Endothelial cell of umbilical vein (primary cell): ENCODE measurements around the gene CDIPT. TPM values are rescaled to one million over a fixed set of nuclear protein-coding genes. Genes with fewer than 3 reads are reported as not detected.

Experiments used
- BruUV-seq: library from RNA; stranded (reverse); fragments of 400-500 nt; replicated peaks from 2 replicates; lab custom pipeline; 2021; lab: Mats Ljungman, UMichigan
- CTCF ChIA-PET: fragments of 300-600, 350-600 bp; sonication (Branson Sonifier 250); formaldehyde crosslinking; loops from one replicate; lab custom pipeline; 2021; ENCODE audit warnings: antibody characterized with exemption, inconsistent platforms; lab: Charles Lee
- POLR2A ChIA-PET: fragments of 300-600, 350-600 bp; sonication (Branson Sonifier 250); formaldehyde crosslinking; loops from one replicate; lab custom pipeline; 2021; ENCODE audit warnings: antibody characterized with exemption, inconsistent platforms; lab: Charles Lee
- DNase-seq: peaks from one replicate; pipeline ENCODE4 v3.0.0-alpha.2; 2011; ENCODE audit warnings: low read depth, low spot score
- FAIRE-seq: peaks from 2 replicates; lab custom pipeline; 2011; peaks lifted over from hg19 to GRCh38; lab: Jason Lieb, UNC
- H2AFZ ChIP-seq: 2 replicates; pipeline ENCODE4 v1.6.0; 2012; ENCODE audit warnings: low read depth, low read length, control low read depth, inconsistent platforms
- H3K27ac ChIP-seq: 2 replicates; pipeline ENCODE4 v1.5.1; 2011; ENCODE audit warnings: low read depth, mild to moderate bottlenecking, control low read depth, low read length, moderate library complexity; ENCODE audit not compliant: insufficient read depth
- H3K27me3 ChIP-seq, 2 experiments: 2 replicates each; pipeline versions ENCODE4 v1.6.0 to v1.6.1; 2011; ENCODE audit warnings: low read length in 2 of 2, mixed read lengths in 1 of 2; ENCODE audit not compliant: control insufficient read depth in 2 of 2, insufficient read depth in 2 of 2
- H3K36me3 ChIP-seq, 2 experiments: 2 replicates in 1 of 2; 3 replicates in 1 of 2; pipeline ENCODE4 v1.5.1; 2011; ENCODE audit warnings: low read length in 2 of 2, mild to moderate bottlenecking in 1 of 2, moderate library complexity in 1 of 2; ENCODE audit not compliant: control insufficient read depth in 2 of 2, insufficient read depth in 2 of 2; ENCODE audit errors: extremely low read depth in 1 of 2
- H3K4me1 ChIP-seq: 3 replicates; pipeline ENCODE4 v1.5.1; 2011; ENCODE audit warnings: mild to moderate bottlenecking, low read length; ENCODE audit not compliant: control insufficient read depth, insufficient read depth; ENCODE audit errors: extremely low read depth
- H3K4me2 ChIP-seq: 2 replicates; pipeline ENCODE4 v1.6.1; 2011; ENCODE audit warnings: low read length, control low read depth, mixed read lengths; ENCODE audit not compliant: insufficient read depth
- H3K4me3 ChIP-seq, 3 experiments: fragments of 200-600 bp in 1 of 3; sonication (generic), shearing (Covaris generic) in 1 of 3; replicated peaks in 1 of 3; 2 replicates each; pipeline ENCODE4 v1.5.1; 2011 to 2016; ENCODE audit warnings: control low read depth in 3 of 3, low read length in 3 of 3, mild to moderate bottlenecking in 2 of 3, inconsistent platforms in 1 of 3, low read depth in 1 of 3, moderate library complexity in 1 of 3; ENCODE audit not compliant: insufficient read depth in 1 of 3
- H3K79me2 ChIP-seq: 2 replicates; pipeline ENCODE4 v1.6.0; 2012; ENCODE audit warnings: low read length, inconsistent platforms; ENCODE audit not compliant: control insufficient read depth, insufficient read depth
- H3K9ac ChIP-seq: replicated peaks from 2 replicates; pipeline ENCODE3; 2011; ENCODE audit warnings: low read length, control low read depth; ENCODE audit not compliant: insufficient read depth; ENCODE audit errors: extremely low read depth
- H3K9me1 ChIP-seq: replicated peaks from 3 replicates; pipeline ENCODE4 v1.6.0; 2011; ENCODE audit warnings: mild to moderate bottlenecking, low read length; ENCODE audit not compliant: control insufficient read depth, insufficient read depth; ENCODE audit errors: extremely low read depth
- H3K9me3 ChIP-seq: replicated peaks from 2 replicates; pipeline ENCODE4 v1.5.1; 2012; ENCODE audit warnings: low read length, inconsistent platforms; ENCODE audit not compliant: control insufficient read depth, insufficient read depth
- H4K20me1 ChIP-seq: replicated peaks from 2 replicates; pipeline ENCODE3; 2011; ENCODE audit warnings: mild to moderate bottlenecking, low read length; ENCODE audit not compliant: control insufficient read depth, insufficient read depth; ENCODE audit errors: extremely low read depth
- CTCF ChIP-seq, 2 donors: IDR thresholded peaks; 1 replicate in 1 of 2; 2 replicates in 1 of 2; pipeline ENCODE4 v1.5.1; 2011; ENCODE audit warnings: low read length in 2 of 2, mild to moderate bottlenecking in 2 of 2, moderate library complexity in 2 of 2, control low read depth in 1 of 2, inconsistent platforms in 1 of 2, low read depth in 1 of 2; ENCODE audit not compliant: insufficient read depth in 1 of 2; ENCODE audit errors: extremely low read depth in 1 of 2
- EZH2 ChIP-seq: IDR thresholded peaks from 2 replicates; pipeline ENCODE4 v1.6.1; 2012; ENCODE audit warnings: borderline replicate concordance, low read depth, mild to moderate bottlenecking, moderate library complexity, low read length, inconsistent platforms; ENCODE audit not compliant: severe bottlenecking
- FOS ChIP-seq: IDR thresholded peaks from 2 replicates; pipeline ENCODE4 v1.6.1; 2011; ENCODE audit warnings: mild to moderate bottlenecking, low read length, moderate library complexity, borderline replicate concordance; ENCODE audit not compliant: insufficient read depth
- GATA2 ChIP-seq: IDR thresholded peaks from 2 replicates; pipeline ENCODE4 v1.7.0; 2011; ENCODE audit warnings: low read depth, mild to moderate bottlenecking, moderate library complexity, mixed read lengths, low read length; ENCODE audit not compliant: insufficient read length, insufficient read depth
- JUN ChIP-seq: IDR thresholded peaks from 2 replicates; pipeline ENCODE4 v1.6.1; 2011; ENCODE audit warnings: borderline replicate concordance, low read depth; ENCODE audit not compliant: insufficient read length, insufficient read depth
- MAX ChIP-seq: IDR thresholded peaks from 2 replicates; pipeline ENCODE4 v1.6.1; 2011; ENCODE audit not compliant: insufficient read depth, insufficient read length
- MYC ChIP-seq: IDR thresholded peaks from one replicate; pipeline ENCODE4 v1.6.1; 2011; ENCODE audit warnings: mild to moderate bottlenecking, low read depth, low read length
- POLR2A ChIP-seq: IDR thresholded peaks from 2 replicates; pipeline ENCODE4 v1.6.1; 2012; ENCODE audit warnings: low read depth, mild to moderate bottlenecking, control low read depth, low read length
- POLR2AphosphoS5 ChIP-seq: IDR thresholded peaks from 2 replicates; pipeline ENCODE4 v1.6.1; 2012; ENCODE audit warnings: low read depth, mild to moderate bottlenecking, control low read depth, low read length, moderate library complexity; ENCODE audit not compliant: insufficient read depth
- dilution Hi-C: fragments of 300-500 bp; cut with MboI; formaldehyde crosslinking; loops from one replicate; pipeline ENCODE4 v1.15.0; 2019; ENCODE audit warnings: low sequenced_read_pairs; ENCODE audit not compliant: extremely low pct_ligation_motif_present
- intact Hi-C: fragments of 100-400 bp; cut with micrococcal nuclease; formaldehyde crosslinking; loops from one replicate; pipeline ENCODE4 v1.10.0; 2022
- polyA plus RNA-seq, 4 experiments: library from polyadenylated mRNA; depleted of rRNA in 3 of 4; stranded (reverse) in 3 of 4; unstranded in 1 of 4; fragments of >200 nt; gene quantifications; 2 replicates each; pipeline versions ENCODE4 v1.2.1 to v1.2.3, GENCODE V29; 2011 to 2012; ENCODE audit warnings: missing spikeins in 1 of 4
- total RNA-seq: library from RNA; stranded (reverse); gene quantifications from 2 replicates; pipeline ENCODE4 v1.2.3, GENCODE V29; 2021

CDIPT gene
- total and polyA plus RNA-seq, 2 donors (not counting 3 experiments of a cell fraction or from before 2014, with no cell fraction given), result 68.7 to 161 TPM

- H3K4me2 ChIP-seq, result peak overlapping the region; percentile 89
- H3K9me3 ChIP-seq, result no peaks in the 10 kb centered on the region
- H3K79me2 ChIP-seq, result peaks cover 40% of the 10 kb centered on the region
- ChIA-PET POLR2A (interaction anchor here (0.7 kb wide), 1 partner anchor 87 kb away, joined by 7 read pairs; no protein-coding TSS in a partner anchor), CTCF (interaction anchor here (1.0 to 8.2 kb wide), 6 partner anchors 14 to 154 kb away, joined by 3 to 140 read pairs (median 4); no protein-coding TSS in a partner anchor)
- H3K9me1 ChIP-seq, result no peaks in the 10 kb centered on the region
- BruUV-seq, result TSS peak; percentile 42
- FAIRE-seq (peak; percentile 76), DNase-seq (peak; percentile 55)
- peak overlapping the region; percentile 67 for H3K27ac ChIP-seq
- H3K9ac ChIP-seq, result peak overlapping the region; percentile 63
- H3K36me3 ChIP-seq, result peaks cover 0 to 5% of the 10 kb centered on the region in 2 experiments
- H3K27me3 ChIP-seq, result no peaks in the 10 kb centered on the region
- H3K4me1 ChIP-seq, result peaks cover 56% of the 10 kb centered on the region
- H4K20me1 ChIP-seq, result no peaks in the 10 kb centered on the region
- no peak overlapping the region for H2AFZ ChIP-seq
- dilution Hi-C loops (no loop called here), intact Hi-C loops (loop anchor here (2.0 to 10.0 kb wide), 5 partner anchors 27 to 151 kb away; partner anchors contain the start of genes ASPHD1, CDIPT, KCTD13 and TAOK2)
- peak overlapping the region in 2 of 3 experiments; percentile 29 to 91 for H3K4me3 ChIP-seq
- TF ChIP-seq MAX (no peak), GATA2 (no peak), POLR2A (no peak), JUN (no peak), FOS (peak; percentile 73), MYC (no peak), EZH2 (no peak), CTCF (IDR thresholded peaks at IDR 0.05; ENCODE audit: extremely low read depth in 1 of 2, insufficient read depth in 1 of 2, low read depth in 1 of 2, low read length in 2 of 2) (no peak), POLR2AphosphoS5 (peak; percentile 43)
These were observed 41.3 kb downstream of the CDIPT start for GRCh38 chr16:29821643-29822115.
